Pancreas (tissue), 10 donors: ENCODE data around the gene ADIPOR2. TPM values are rescaled to one million over a fixed set of nuclear protein-coding genes. Genes with fewer than 3 reads are reported as not detected.

Source experiments
- ATAC-seq, 4 donors: fragments of 200-7000 bp; cut with Tn5 transposase; one replicate each; pipeline versions ENCODE4 v1.8.0 to v1.9.1; 2020; ENCODE audit warnings: mild to moderate bottlenecking in 4 of 4, moderate library complexity in 4 of 4
- DNase-seq, 6 donors: peaks; one replicate each; pipeline ENCODE4 v3.0.0-alpha.2; 2020
- FAIRE-seq: peaks from 2 replicates; lab custom pipeline; 2012; peaks lifted over from hg19 to GRCh38; lab: Jason Lieb, UNC
- H3K27ac ChIP-seq, 4 donors: fragments of 200-600 bp; sonication (generic); 1 replicate in 3 of 4; 2 replicates in 1 of 4; pipeline versions ENCODE4 v1.5.0 to v1.8.0; 2020
- H3K27me3 ChIP-seq, 4 donors: fragments of 200-600 bp; one replicate each; pipeline ENCODE4 v1.8.0; 2021
- H3K36me3 ChIP-seq, 3 donors: fragments of 200-600 bp; sonication (generic) in 1 of 3; one replicate each; pipeline versions ENCODE4 v1.5.0 to v1.8.0; 2020 to 2021
- H3K4me1 ChIP-seq, 3 donors: fragments of 200-600 bp; one replicate each; pipeline ENCODE4 v1.8.0; 2021
- H3K4me3 ChIP-seq, 4 donors: fragments of 200-600 bp; sonication (generic) in 2 of 4; one replicate each; pipeline versions ENCODE4 v1.5.0 to v1.8.0; 2020 to 2021
- H3K9me3 ChIP-seq, 4 donors: fragments of 200-600 bp; one replicate each; pipeline ENCODE4 v1.8.0; 2021
- WGBS, 2 donors: extraction: QIAGEN DNeasy Blood & Tissue Kit; methylation state at CpG; one replicate each; pipeline ENCODE4 v1.1.7; 2013; 5-methylcytosine and 5-hydroxymethylcytosine counted together
- intact Hi-C, 3 donors: fragments of 100-400 bp; cut with DNase I; formaldehyde crosslinking; loops; one replicate each; pipeline versions ENCODE4 v1.11.1 to v1.14.2; 2022
- polyA plus RNA-seq, 2 donors: library from polyadenylated mRNA; stranded (reverse); fragments of 200-250 nt; gene quantifications; one replicate each; pipeline ENCODE4 v1.2.3, GENCODE V29; 2013
- total RNA-seq, 6 donors: library from RNA; stranded (reverse); fragmentation: NEBNext Ultra II Directional in 4 of 6; extraction: Animal tissue kit (Norgen Biotek cat#: 25700) in 4 of 6; gene quantifications; one replicate each; pipeline versions ENCODE4 v1.2.1 to v1.2.4, GENCODE V29; 2021 to 2023
- TF ChIP-seq, protein P1 (sequence below), 4 donors: fragments of 200-600 bp; sonication (generic) in 3 of 4; IDR thresholded peaks; one replicate each; pipeline versions ENCODE4 v1.5.0 to v1.8.0; 2021; ENCODE audit warnings: antibody characterized with exemption in 4 of 4
- donor health status: healthy with polysubstance abuse.
- donor health status: DM: no; HTN: no; CAD: no; lungs with moderate emphysema.
- donor health status: DM: no; HTN: no; CAD: no.
- donor health status: control.
- donor health status: control.
- donor health status: Bipolar disorder and iron deficiency.
- donor health status: DM: yes; HTN: yes; CAD: no.
- donor health status: DM: no; HTN: no; CAD: no.
- donor health status: DM: no; HTN: no; CAD: no.
- donor health status: DM: yes; HTN: yes; CAD: no.

ADIPOR2 gene
- total and polyA plus RNA-seq, 8 donors: 10.4 to 27.5 (median 22.1) TPM

DNA sequence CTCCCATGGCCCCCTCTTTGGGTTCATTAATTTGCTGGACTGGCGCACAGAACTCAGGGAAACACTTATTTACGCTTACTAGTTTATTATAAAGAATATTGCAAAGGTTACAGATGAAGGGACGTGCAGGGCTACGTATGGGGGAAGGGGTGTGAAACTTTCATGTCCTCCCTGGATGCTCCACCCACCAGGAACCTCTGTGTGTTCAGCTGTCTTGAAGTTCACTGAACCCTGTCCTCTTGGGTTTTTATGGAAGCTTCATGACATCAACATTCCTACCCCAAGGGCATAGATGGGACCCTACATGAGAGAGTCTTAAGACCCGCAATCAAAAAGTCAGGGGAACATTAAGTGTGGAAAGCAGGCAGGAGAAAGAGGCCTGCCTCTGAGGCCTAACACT is 58.1 kb downstream of the ADIPOR2 start:
- no peak overlapping the region for H3K4me3 ChIP-seq
- 97 to 98% methylated on average over 5 of the region's 5 CpGs for WGBS, 2 donors
- H3K27ac ChIP-seq: no peak overlapping the region
- DNase-seq (no peak), ATAC-seq (no peak), FAIRE-seq (no peak)
- H3K36me3 ChIP-seq: no peaks in the 10 kb centered on the region
- intact Hi-C loops: no loop called here
- no peaks in the 10 kb centered on the region for H3K9me3 ChIP-seq
- no peaks in the 10 kb centered on the region for H3K27me3 ChIP-seq
- TF ChIP-seq, protein P1, sequence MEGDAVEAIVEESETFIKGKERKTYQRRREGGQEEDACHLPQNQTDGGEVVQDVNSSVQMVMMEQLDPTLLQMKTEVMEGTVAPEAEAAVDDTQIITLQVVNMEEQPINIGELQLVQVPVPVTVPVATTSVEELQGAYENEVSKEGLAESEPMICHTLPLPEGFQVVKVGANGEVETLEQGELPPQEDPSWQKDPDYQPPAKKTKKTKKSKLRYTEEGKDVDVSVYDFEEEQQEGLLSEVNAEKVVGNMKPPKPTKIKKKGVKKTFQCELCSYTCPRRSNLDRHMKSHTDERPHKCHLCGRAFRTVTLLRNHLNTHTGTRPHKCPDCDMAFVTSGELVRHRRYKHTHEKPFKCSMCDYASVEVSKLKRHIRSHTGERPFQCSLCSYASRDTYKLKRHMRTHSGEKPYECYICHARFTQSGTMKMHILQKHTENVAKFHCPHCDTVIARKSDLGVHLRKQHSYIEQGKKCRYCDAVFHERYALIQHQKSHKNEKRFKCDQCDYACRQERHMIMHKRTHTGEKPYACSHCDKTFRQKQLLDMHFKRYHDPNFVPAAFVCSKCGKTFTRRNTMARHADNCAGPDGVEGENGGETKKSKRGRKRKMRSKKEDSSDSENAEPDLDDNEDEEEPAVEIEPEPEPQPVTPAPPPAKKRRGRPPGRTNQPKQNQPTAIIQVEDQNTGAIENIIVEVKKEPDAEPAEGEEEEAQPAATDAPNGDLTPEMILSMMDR (IDR thresholded peaks at IDR 0.05): no peak
- H3K4me1 ChIP-seq: peaks cover 0 to 3% (median 0%) of the 10 kb centered on the region in 3 donors

DNA sequence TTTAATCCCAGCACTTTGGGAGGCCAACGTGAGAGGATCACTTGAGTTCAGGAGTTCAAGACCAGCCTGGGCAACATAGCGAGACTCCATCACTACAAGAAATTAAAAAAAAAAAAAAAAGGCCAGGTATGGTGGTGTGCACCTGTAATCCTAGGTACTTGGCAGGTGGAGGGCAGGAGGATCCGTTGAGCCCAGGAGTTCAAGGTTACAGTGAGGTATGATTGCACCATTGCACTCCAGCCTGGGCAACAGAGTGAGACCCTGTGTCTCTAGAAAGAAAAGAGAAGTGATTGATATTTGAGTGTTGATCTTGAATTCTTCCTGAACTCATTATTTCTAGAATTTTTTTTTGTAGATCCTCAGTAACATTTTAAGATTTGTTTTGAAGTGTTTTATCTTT is 59.4 kb downstream of the ADIPOR2 start:
- no peak overlapping the region for H3K4me3 ChIP-seq
- no peaks in the 10 kb centered on the region for H3K36me3 ChIP-seq
- DNase-seq: no peak
- FAIRE-seq: no peak
- H3K27me3 ChIP-seq: no peaks in the 10 kb centered on the region
- no peak overlapping the region for H3K27ac ChIP-seq
- no peaks in the 10 kb centered on the region for H3K9me3 ChIP-seq
- H3K4me1 ChIP-seq: peaks cover 0 to 3% (median 0%) of the 10 kb centered on the region in 3 donors
- no peak for ATAC-seq
- TF ChIP-seq, protein P1 (IDR thresholded peaks at IDR 0.05): no peak
- WGBS, 2 donors: 80 to 82% methylated on average over 3 of the region's 3 CpGs
- intact Hi-C loops: no loop called here

DNA sequence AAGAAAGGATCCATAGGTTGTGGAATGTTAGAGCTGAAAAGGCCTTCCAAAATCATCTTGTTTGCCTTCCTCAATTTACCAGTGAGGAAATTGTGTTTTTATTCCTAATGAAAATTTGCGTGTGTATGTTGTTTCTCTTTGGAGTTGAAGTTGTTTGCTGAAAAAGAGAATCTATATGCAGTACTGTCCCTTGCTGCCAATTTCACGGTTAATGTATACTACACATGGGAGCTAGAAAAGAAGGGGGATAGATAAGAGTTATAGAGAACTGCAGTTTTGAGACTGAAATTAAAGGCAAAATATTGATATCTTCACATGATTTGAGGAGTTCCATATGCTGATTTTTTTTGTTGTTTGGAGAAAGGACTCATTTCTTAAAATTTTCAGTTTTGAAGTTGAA is 67.5 kb downstream of the ADIPOR2 start:
- no peaks in the 10 kb centered on the region for H3K36me3 ChIP-seq
- no peaks in the 10 kb centered on the region for H3K9me3 ChIP-seq
- H3K27ac ChIP-seq: no peak overlapping the region
- TF ChIP-seq, protein P1 (IDR thresholded peaks at IDR 0.05): no peak
- no peaks in the 10 kb centered on the region for H3K27me3 ChIP-seq
- no peak for ATAC-seq
- FAIRE-seq: no peak
- H3K4me1 ChIP-seq: peaks cover 0 to 21% (median 5%) of the 10 kb centered on the region in 3 donors
- no peak overlapping the region for H3K4me3 ChIP-seq
- 85 to 89% methylated on average over 2 of the region's 2 CpGs for WGBS, 2 donors
- DNase-seq: no peak
- intact Hi-C loops: no loop called here

DNA sequence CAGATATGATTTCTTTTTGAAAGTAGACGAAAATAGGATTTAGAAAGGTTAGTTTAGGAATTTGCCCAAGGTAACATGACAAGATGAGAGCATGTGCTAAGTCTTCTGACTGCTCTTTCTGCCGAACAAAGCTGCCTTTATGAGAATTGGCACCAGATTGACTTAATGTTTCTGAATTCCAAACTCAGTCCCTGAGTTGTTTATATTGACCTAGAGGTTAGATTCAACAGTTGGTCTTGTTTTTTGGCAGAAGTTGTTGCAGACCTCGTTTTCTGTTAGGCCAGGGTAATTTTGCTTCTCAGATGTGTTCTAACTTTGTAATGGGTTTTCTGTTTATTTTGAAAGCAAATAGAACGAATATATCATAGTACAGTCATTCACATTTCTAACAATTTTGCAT is 68.0 kb downstream of the ADIPOR2 start:
- Histone ChIP-seq H3K36me3 (no peaks in the 10 kb centered on the region), H3K4me3 (no peak overlapping the region), H3K4me1 (peaks cover 0 to 21% (median 5%) of the 10 kb centered on the region in 3 donors), H3K27me3 (no peaks in the 10 kb centered on the region), H3K9me3 (no peaks in the 10 kb centered on the region), H3K27ac (no peak overlapping the region)
- no peak for DNase-seq
- FAIRE-seq: peak; percentile 23
- TF ChIP-seq, protein P1 (IDR thresholded peaks at IDR 0.05): no peak
- peak in 2 of 4 donors; percentile 53 to 62 for ATAC-seq
- intact Hi-C loops: no loop called here
- 25 to 28% methylated on average over 4 of the region's 4 CpGs for WGBS, 2 donors

DNA sequence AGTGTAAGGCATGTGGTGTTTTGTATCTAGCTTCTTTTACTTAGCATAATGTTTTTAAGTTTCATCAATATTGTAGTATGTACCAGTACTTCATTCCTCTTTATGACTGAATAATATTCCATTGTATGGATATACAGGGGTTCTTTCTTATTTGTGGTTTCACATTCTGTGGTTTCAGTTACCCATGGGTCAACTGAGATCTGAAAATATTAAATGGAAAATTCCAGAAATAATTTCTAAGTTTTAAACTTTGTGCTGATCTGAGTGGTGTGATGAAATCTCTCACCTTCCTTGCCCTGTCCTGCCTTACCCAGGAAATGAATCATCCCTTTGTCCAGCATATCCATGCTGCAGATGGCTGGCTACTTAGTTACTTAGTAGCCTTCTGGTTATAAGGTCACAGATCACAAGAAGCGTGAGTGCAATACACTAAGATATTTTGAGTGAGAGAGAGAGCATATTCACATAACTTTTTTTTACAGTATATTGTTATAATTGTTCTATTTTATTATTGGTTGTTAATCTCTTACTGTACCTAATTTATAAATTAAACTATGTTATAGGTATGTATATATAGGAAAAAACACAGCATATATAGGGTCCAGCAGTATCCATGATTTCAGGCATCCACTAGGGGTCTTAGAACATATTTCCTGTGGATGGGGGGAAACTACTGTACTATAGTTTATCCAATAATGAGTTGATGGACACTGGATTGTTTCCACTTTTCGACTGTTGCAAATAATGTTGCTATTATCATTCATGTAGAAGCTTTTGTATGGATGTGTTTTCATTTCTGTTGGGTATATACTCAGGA is 69.9 kb downstream of the ADIPOR2 start:
- H3K36me3 ChIP-seq: no peaks in the 10 kb centered on the region
- FAIRE-seq (peak; percentile 57), ATAC-seq (peak in 1 of 4 donors; percentile 30), DNase-seq (no peak)
- intact Hi-C loops: no loop called here
- H3K27me3 ChIP-seq: no peaks in the 10 kb centered on the region
- no peak overlapping the region for H3K27ac ChIP-seq
- H3K4me1 ChIP-seq: peaks cover 0 to 18% (median 5%) of the 10 kb centered on the region in 3 donors
- TF ChIP-seq, protein P1 (IDR thresholded peaks at IDR 0.05): no peak
- no peaks in the 10 kb centered on the region for H3K9me3 ChIP-seq
- 93 to 97% methylated on average over 2 of the region's 2 CpGs for WGBS, 2 donors
- no peak overlapping the region for H3K4me3 ChIP-seq
